Measurements from ENCODE around the gene MAP3K12. TPM values are rescaled to one million over a fixed set of nuclear protein-coding genes. Genes with fewer than 3 reads are reported as not detected.

Gene MAP3K12
- total RNA-seq, 3 donors from 2014 or later (not counting 1 experiment from before 2014, with no cell fraction given), result 15.3 to 21.8 (median 21.8) TPM

- Mint-ChIP-seq H3K9me3 (no peaks in the 10 kb centered on the region), H3K4me1 (peaks cover 37 to 41% of the 10 kb centered on the region in 2 donors), H3K36me3 (peaks cover 48% of the 10 kb centered on the region), H3K27me3 (ENCODE audit: low read depth in 2 of 2) (no peaks in the 10 kb centered on the region), H3K4me3 (no peak overlapping the region), H3K27ac (peak overlapping the region; percentile 31 to 64)
- ATAC-seq (peak in 1 of 3 donors; percentile 13), DNase-seq (no peak)
- H3K4me3 ChIP-seq (ENCODE audit: low read length), result no peak overlapping the region
- no peaks in the 10 kb centered on the region for H3K9me3 ChIP-seq (ENCODE audit: control insufficient read depth, insufficient read depth, low read length)
- intact Hi-C loops (cut with micrococcal nuclease), result no loop called here
- peaks cover 97% of the 10 kb centered on the region for H3K36me3 ChIP-seq (ENCODE audit: control insufficient read depth, insufficient read depth, low read length)
- no peaks in the 10 kb centered on the region for H3K27me3 ChIP-seq (ENCODE audit: control insufficient read depth, insufficient read depth, low read length)
- no peak overlapping the region for H3K27ac ChIP-seq (ENCODE audit: low read length)
- no peak for TF ChIP-seq CTCF (IDR thresholded peaks at IDR 0.05)
- 97% methylated on average over 10 of the region's 11 CpGs for WGBS (ENCODE audit: insufficient coverage)
- no peaks in the 10 kb centered on the region for H3K4me1 ChIP-seq (ENCODE audit: control insufficient read depth, insufficient read depth, low read length)
Observed at GRCh38 chr12:53464685-53465418, 34.4 kb downstream of the MAP3K12 start.

GRCh38 chr12:53463802-53464560 lies 35.3 kb downstream of the MAP3K12 start:
- no peaks in the 10 kb centered on the region for H3K27me3 ChIP-seq (ENCODE audit: control insufficient read depth, insufficient read depth, low read length)
- no peaks in the 10 kb centered on the region for H3K9me3 ChIP-seq (ENCODE audit: control insufficient read depth, insufficient read depth, low read length)
- H3K4me1 Mint-ChIP-seq, result peaks cover 37 to 41% of the 10 kb centered on the region in 2 donors
- no peak overlapping the region for H3K27ac ChIP-seq (ENCODE audit: low read length)
- no peak for TF ChIP-seq CTCF (IDR thresholded peaks at IDR 0.05)
- H3K4me3 Mint-ChIP-seq, result no peak overlapping the region
- H3K27ac Mint-ChIP-seq, result peak overlapping the region; percentile 20 to 31
- 87% methylated on average over 5 of the region's 5 CpGs for WGBS (ENCODE audit: insufficient coverage)
- H3K27me3 Mint-ChIP-seq (ENCODE audit: low read depth in 2 of 2), result no peaks in the 10 kb centered on the region
- DNase-seq (no peak), ATAC-seq (no peak)
- peaks cover 97% of the 10 kb centered on the region for H3K36me3 ChIP-seq (ENCODE audit: control insufficient read depth, insufficient read depth, low read length)
- H3K9me3 Mint-ChIP-seq, result no peaks in the 10 kb centered on the region
- H3K4me1 ChIP-seq (ENCODE audit: control insufficient read depth, insufficient read depth, low read length), result no peaks in the 10 kb centered on the region
- H3K36me3 Mint-ChIP-seq, result peaks cover 48% of the 10 kb centered on the region
- no peak overlapping the region for H3K4me3 ChIP-seq (ENCODE audit: low read length)
- intact Hi-C loops (cut with micrococcal nuclease), result no loop called here

- Histone ChIP-seq H3K4me3 (ENCODE audit: low read length) (no peak overlapping the region), H3K27ac (ENCODE audit: low read length) (no peak overlapping the region), H3K27me3 (ENCODE audit: control insufficient read depth, insufficient read depth, low read length) (no peaks in the 10 kb centered on the region), H3K36me3 (ENCODE audit: control insufficient read depth, insufficient read depth, low read length) (peaks cover 99% of the 10 kb centered on the region), H3K9me3 (ENCODE audit: control insufficient read depth, insufficient read depth, low read length) (no peaks in the 10 kb centered on the region), H3K4me1 (ENCODE audit: control insufficient read depth, insufficient read depth, low read length) (no peaks in the 10 kb centered on the region)
- WGBS (ENCODE audit: insufficient coverage), result 92% methylated on average over 2 of the region's 3 CpGs
- Mint-ChIP-seq H3K36me3 (peaks cover 38% of the 10 kb centered on the region), H3K27me3 (ENCODE audit: low read depth in 2 of 2) (no peaks in the 10 kb centered on the region), H3K4me1 (peaks cover 34 to 37% of the 10 kb centered on the region in 2 donors), H3K27ac (peak overlapping the region; percentile 22 to 41), H3K9me3 (no peaks in the 10 kb centered on the region), H3K4me3 (no peak overlapping the region)
- intact Hi-C loops (cut with micrococcal nuclease), result no loop called here
- ATAC-seq, result no peak
- no peak for DNase-seq
- no peak for TF ChIP-seq CTCF (IDR thresholded peaks at IDR 0.05)
Observed at GRCh38 chr12:53462935-53463334, 36.3 kb downstream of the MAP3K12 start.

Data from natural killer cell (primary cell).